Uterus (tissue), 2 donors: Measurements from ENCODE around the gene PTDSS2.

Experiments
- POLR2A ChIP-seq, 2 donors: fragments of 450-650 bp; IDR thresholded peaks; one replicate each; pipeline ENCODE4 v1.6.1; 2016; ENCODE audit warnings: antibody characterized with exemption in 2 of 2, mild to moderate bottlenecking in 1 of 2, moderate library complexity in 1 of 2
- TF ChIP-seq, protein P1 (sequence below), 4 experiments: fragments of 200-600 bp in 2 of 4; fragments of 450-650 bp in 2 of 4; sonication (generic) in 2 of 4; IDR thresholded peaks; one replicate each; pipeline ENCODE4 v1.5.1; 2016 to 2019; ENCODE audit warnings: antibody characterized with exemption in 4 of 4, mild to moderate bottlenecking in 2 of 4, moderate library complexity in 1 of 4

DNA sequence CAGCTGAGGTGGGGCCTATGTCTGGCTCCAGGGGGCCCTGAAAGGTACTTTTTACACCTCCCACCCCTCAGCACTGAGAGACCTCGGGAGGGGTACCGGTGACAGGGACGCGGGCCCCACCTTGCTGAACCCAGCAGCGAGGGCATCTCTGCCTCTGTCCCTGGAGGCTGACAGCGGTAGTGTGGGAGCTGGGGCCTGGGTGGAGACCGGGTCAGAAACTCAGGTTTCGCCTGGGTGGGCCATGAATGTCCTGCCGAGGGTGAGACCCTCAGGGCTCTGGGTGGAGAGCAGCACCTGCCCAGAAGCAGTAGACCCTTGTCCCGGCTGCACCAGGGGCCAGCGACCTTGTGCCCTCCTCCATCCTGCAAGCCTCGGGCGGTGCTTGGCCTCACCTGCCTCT, 22.2 kb downstream of the PTDSS2 start:
- TF ChIP-seq, protein P1, sequence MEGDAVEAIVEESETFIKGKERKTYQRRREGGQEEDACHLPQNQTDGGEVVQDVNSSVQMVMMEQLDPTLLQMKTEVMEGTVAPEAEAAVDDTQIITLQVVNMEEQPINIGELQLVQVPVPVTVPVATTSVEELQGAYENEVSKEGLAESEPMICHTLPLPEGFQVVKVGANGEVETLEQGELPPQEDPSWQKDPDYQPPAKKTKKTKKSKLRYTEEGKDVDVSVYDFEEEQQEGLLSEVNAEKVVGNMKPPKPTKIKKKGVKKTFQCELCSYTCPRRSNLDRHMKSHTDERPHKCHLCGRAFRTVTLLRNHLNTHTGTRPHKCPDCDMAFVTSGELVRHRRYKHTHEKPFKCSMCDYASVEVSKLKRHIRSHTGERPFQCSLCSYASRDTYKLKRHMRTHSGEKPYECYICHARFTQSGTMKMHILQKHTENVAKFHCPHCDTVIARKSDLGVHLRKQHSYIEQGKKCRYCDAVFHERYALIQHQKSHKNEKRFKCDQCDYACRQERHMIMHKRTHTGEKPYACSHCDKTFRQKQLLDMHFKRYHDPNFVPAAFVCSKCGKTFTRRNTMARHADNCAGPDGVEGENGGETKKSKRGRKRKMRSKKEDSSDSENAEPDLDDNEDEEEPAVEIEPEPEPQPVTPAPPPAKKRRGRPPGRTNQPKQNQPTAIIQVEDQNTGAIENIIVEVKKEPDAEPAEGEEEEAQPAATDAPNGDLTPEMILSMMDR (IDR thresholded peaks at IDR 0.05) = no peak
- TF ChIP-seq POLR2A (IDR thresholded peaks at IDR 0.05) = no peak
